ENCODE results near the gene SETBP1. TPM values are rescaled to one million over a fixed set of nuclear protein-coding genes. Genes with fewer than 3 reads are reported as not detected.

Gene SETBP1
- total and polyA plus RNA-seq, 9 of the 15 experiments (the other 6 are each of a cell fraction or from before 2014, with no cell fraction given): under 0.01 to 0.13 (median 0.04) TPM

DNA sequence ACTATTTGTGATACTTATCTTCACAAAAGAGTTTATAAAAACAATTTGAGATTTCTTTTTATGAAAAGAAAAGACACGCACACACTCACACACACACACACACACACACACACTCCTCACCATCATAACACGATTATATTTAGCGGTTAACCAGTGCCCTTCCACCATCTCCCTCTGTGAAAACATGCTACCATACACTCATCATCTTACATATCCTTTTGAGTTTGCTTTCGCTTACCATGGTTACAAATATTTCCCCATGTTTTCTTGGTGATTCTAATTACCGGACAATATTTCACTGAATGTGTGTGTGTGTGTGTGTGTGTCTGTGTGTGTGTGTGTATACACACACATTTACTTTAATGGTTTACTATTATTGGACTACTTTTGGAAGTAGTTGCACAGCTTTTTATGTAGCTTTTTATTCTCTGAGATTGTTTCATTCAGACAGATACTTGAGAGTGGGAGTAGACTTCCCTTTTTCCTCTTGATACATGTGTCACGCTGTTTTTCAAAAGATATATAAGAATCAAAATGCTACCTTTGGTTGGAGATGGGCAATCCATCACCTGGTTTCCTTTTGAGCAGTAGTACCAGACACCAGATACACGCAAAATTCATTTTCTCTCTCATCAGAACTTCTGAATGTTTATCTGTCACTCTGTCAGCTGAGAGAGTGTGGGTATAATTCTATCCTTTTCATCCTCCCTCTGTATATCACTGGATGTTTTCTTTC lies 138.1 kb downstream of the SETBP1 start (continued):
- TF ChIP-seq ATF3 (IDR thresholded peaks at IDR 0.05) (no peak), ATF3 (CRISPR knock-in tag; conservative IDR thresholded peaks at IDR 0.05) (no peak), ZNF398 (CRISPR knock-in tag; IDR thresholded peaks at IDR 0.05) (no peak), ARHGAP35 (IDR thresholded peaks at IDR 0.05; ENCODE audit: partially characterized antibody) (no peak), MCM3 (IDR thresholded peaks at IDR 0.05) (no peak), CBX2 (IDR thresholded peaks at IDR 0.05; ENCODE audit: insufficient read depth, low read length, poor library complexity, severe bottlenecking) (no peak), ZNF184 (CRISPR knock-in tag; IDR thresholded peaks at IDR 0.05) (no peak), CBX3 (IDR thresholded peaks at IDR 0.05; ENCODE audit: borderline replicate concordance in 1 of 2, low read length in 2 of 2) (no peak), ZNF280B (CRISPR knock-in tag; IDR thresholded peaks at IDR 0.05) (no peak)
